ENCODE results near the gene XPNPEP1. TPM values are rescaled to one million over a fixed set of nuclear protein-coding genes. Genes with fewer than 3 reads are reported as not detected.

The XPNPEP1 gene
- polyA plus RNA-seq, 1 of the 3 experiments (the other 2 are of a cell fraction): 167 TPM

- TF ChIP-seq USF2 (IDR thresholded peaks at IDR 0.05; ENCODE audit: borderline replicate concordance, low read depth, low read length): no peak
- no peak for TF ChIP-seq FOXM1 (IDR thresholded peaks at IDR 0.05; ENCODE audit: low read depth)
- TF ChIP-seq MEF2A (IDR thresholded peaks at IDR 0.05; ENCODE audit: borderline replicate concordance, low read depth): no peak
- TF ChIP-seq RCOR1 (IDR thresholded peaks at IDR 0.05; ENCODE audit: low read length): no peak
- no peak for TF ChIP-seq RXRA (IDR thresholded peaks at IDR 0.05; ENCODE audit: borderline replicate concordance, low read depth)
- no peak for TF ChIP-seq TCF12 (IDR thresholded peaks at IDR 0.05)
- no peak for TF ChIP-seq GATA2 (CRISPR knock-in tag; IDR thresholded peaks at IDR 0.05)
- no peak for TF ChIP-seq RFX5 (IDR thresholded peaks at IDR 0.05; ENCODE audit: low read length)
- no peak for TF ChIP-seq SMC3 (IDR thresholded peaks at IDR 0.05; ENCODE audit: low read depth, low read length)
- no peak for TF ChIP-seq NFIC (IDR thresholded peaks at IDR 0.05; ENCODE audit: borderline replicate concordance)
These were observed 3.5 kb upstream of the XPNPEP1 start (continued) for GRCh38 chr10:109926825-109927224.

GRCh38 chr10:109926061-109926745 lies 2.9 kb upstream of the XPNPEP1 start:
- no peaks in the 10 kb centered on the region for H4K20me1 ChIP-seq (ENCODE audit: insufficient read depth)
- TF ChIP-seq PBX3 (IDR thresholded peaks at IDR 0.05): no peak
- no peak for TF ChIP-seq CTCF (IDR thresholded peaks at IDR 0.05)
- no peak for TF ChIP-seq TAF1 (IDR thresholded peaks at IDR 0.05; ENCODE audit: borderline replicate concordance, low read depth, low read length)
- TF ChIP-seq NRF1 (IDR thresholded peaks at IDR 0.05; ENCODE audit: low read depth, low read length): no peak
- TF ChIP-seq FOXM1 (IDR thresholded peaks at IDR 0.05; ENCODE audit: low read depth): no peak
- TF ChIP-seq GABPA (IDR thresholded peaks at IDR 0.05; ENCODE audit: low read depth): no peak
- H3K9ac ChIP-seq: no peak overlapping the region
- H3F3A ChIP-seq (replicated peaks; ENCODE audit: insufficient read depth): no peaks in the 10 kb centered on the region
- no peak overlapping the region for H3K4me3 ChIP-seq (ENCODE audit: low read depth in 2 of 2, low read length in 1 of 2)
- H3K27ac ChIP-seq (ENCODE audit: low read depth in 2 of 2, low read length in 1 of 2): no peak overlapping the region
- no peak overlapping the region for H3K4me2 ChIP-seq
- WGBS (ENCODE audit: low lambda C conversion rate): 88% methylated on average over 10 of the region's 10 CpGs
- H3K27me3 ChIP-seq (ENCODE audit: insufficient read depth): no peaks in the 10 kb centered on the region
- no peaks in the 10 kb centered on the region for H3K9me2 ChIP-seq
- CTCF ChIA-PET: interaction anchor here (0.9 kb wide), 1 partner anchor 19 kb away, joined by 3 read pairs; no protein-coding TSS in a partner anchor
- peaks cover 20% of the 10 kb centered on the region for H3K79me2 ChIP-seq (ENCODE audit: insufficient read depth)
- DNase-seq: no peak
- POLR2A ChIA-PET: no interaction called here
- no peak overlapping the region for H2AFZ ChIP-seq (ENCODE audit: low read depth)
- H3K9me3 ChIP-seq: no peaks in the 10 kb centered on the region
- H3K36me3 ChIP-seq (replicated peaks in 1 of 2; ENCODE audit: control insufficient read depth in 1 of 2, insufficient read depth in 2 of 2, low read length in 1 of 2): no peaks in the 10 kb centered on the region
- H3K4me1 ChIP-seq (ENCODE audit: control insufficient read depth in 1 of 2, insufficient read depth in 2 of 2, low read depth in 1 of 2, low read length in 1 of 2): peaks cover 0 to 25% of the 10 kb centered on the region in 2 experiments; a peak in 2 of 4 replicates

All from SK-N-SH (cell line).